Measurements from ENCODE around the gene MS4A10.
"Not testable (repeated sequence)": the region's sequence is repeated elsewhere in the genome, so short reads cannot be mapped to it uniquely, and the experiment has no call there.

Gene MS4A10

DNA sequence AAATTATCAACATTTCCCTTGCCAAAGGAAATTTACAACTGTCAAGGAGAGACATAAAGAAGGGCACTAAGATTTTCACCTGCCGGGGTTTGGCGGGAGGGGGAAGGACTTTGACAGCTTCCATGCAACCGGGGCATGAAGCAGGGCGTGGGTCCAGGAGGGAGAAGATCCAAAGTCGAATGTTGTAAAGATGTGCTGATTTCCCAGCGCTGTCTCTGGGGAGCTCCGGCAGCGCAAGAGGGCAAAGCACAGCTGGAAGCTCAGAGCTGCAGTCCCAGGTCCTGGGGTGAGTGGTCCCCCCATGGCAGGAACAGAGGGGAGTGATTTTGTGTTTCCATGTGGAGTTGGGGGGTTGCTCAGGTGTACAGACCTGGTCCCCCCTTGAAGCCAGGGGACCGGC, at the start of gene MS4A10:
TSS of gene MS4A10 (plus strand) at position 198 of the 400 bp plus-strand sequence. CDS start 5,003 bp downstream, outside the sequence.
- no peak for DNase-seq

DNA sequence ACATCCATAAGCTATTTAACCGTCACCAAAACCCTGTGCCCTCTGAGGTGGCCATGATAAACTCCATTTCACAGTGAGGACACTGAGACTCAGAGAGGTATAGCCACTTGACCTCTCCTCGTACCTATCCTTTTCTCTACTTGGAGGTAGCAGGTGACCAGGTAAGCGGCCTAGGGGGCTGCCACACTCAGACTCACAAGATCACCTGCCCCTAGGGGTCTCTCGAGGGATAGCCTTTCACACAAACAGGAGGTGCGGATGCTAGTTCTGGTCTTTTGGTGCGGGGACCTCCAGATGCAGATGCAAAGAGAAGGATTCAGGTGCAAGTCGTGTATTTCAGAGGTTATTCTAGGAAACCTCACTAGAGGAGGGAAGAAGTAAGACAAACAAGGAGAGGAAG, 46.0 kb upstream of the MS4A10 start:
- DNase-seq, result no peak

DNA sequence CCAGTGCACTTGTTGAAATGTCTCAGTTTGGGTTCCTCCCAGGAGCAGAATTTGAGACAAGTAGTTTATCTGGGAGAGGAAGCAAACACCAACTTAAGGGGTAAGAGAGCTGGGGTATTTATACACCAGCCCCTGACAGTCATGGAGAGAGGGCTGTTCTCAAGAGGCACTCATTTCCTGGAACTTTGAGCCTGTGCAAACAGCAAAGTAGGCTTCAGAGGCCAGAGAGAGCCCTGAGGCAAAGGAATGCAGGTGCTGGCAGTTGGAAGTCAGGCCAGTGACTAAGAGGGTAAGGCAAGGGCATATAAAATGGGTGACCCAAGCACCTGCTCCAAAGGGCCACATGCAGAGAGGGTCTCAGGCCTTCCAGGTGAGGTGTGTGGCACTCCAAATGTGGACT, 44.6 kb upstream of the MS4A10 start:
- no peak for DNase-seq

DNA sequence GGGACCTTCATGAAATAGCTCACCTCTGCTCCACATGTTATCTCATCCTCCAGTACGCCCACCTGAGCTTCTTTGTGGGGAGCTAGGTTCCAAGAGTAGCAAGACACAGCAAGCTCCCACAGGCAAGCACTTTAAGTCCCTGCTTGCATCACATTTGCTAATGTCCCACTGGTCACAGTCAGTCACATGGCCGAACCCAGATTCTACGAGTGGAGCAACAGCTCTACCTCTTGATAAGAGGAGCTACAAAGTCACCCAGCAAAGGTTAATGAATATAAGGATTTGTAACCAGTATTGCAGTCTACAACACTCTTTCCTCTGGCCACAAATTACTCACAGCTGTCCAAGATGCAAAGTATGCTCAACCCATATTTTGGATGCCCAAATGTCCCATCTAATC, 43.7 kb upstream of the MS4A10 start:
- DNase-seq, result no peak

DNA sequence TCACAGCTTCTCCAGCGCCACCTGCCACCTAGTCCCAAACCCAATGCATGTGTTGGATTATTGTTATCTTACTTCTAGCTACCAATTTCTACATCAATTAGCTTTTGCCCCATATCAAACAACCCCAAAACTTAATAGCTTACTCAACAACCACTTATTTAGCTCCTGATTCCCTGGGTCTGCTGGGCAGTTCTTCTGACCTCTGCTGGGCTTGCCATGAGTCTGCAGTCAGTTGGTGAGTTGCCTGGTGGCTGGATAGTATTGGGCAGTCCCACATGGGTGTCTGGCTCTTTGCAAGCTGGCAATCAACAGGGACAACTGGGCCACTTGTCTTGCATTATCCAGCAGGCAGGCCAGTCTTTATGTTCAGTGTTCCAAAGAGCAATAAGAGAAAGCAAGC, 42.1 kb upstream of the MS4A10 start:
- no peak for DNase-seq

DNA sequence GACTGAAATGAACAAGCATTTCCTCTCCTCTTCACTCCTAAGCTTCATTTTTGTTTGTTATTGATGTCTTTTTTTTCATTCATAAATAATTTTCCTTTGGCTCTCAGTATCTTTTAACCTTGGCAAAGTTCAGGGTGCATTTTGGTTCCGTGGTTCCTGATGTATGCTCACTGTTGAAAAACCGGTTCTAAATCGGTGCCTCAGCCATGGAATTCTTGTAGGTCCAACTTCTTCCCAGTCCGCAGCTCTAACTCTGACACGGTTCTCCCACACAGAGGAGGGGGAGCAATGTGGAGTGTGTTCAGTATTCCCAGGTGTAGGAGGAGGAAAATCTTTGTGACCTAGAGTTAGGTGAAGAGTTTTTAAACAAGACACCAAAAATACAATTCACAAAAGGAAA, 41.0 kb upstream of the MS4A10 start:
- DNase-seq, result no peak

DNA sequence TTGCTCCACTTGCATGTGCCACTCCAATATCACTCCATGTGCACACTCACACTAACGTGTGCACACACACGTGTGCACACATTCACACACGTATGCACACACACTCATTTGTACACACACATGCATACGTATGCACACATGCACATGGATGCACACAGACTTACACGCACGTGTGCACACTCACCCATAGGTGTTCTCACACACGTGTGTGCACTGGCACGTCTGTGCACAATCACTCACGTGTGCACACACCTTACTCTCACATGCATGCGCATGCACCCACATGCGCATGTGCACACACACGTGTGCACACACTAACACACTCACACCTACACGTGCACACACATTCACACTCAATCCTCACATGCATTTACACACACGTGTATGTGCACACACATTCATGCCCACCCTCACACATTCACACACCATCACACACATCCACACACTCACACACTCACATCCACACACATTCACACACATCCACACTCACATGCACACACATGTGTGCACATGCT, 37.7 kb upstream of the MS4A10 start:
- DNase-seq, result no peak

DNA sequence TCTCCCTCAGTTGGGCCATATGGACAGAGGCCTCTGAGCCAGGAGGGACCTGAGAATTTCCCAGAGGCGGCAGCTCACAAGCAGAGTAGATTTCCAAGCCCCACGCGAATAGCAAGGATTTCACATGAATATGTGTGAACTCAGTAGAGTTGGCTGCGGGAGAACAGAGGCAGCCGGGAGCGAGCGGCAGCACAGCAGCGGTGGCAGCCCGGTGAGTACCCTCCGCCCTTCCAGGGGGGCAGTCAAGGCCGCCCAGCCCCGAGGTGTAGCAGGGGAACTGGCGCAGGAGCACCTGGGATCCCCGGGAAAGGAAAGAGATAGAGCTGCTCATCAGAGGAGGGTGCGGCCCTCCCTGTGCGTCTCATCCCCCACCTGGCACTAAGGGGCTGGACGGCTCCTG, 36.9 kb upstream of the MS4A10 start:
- DNase-seq, result no peak

DNA sequence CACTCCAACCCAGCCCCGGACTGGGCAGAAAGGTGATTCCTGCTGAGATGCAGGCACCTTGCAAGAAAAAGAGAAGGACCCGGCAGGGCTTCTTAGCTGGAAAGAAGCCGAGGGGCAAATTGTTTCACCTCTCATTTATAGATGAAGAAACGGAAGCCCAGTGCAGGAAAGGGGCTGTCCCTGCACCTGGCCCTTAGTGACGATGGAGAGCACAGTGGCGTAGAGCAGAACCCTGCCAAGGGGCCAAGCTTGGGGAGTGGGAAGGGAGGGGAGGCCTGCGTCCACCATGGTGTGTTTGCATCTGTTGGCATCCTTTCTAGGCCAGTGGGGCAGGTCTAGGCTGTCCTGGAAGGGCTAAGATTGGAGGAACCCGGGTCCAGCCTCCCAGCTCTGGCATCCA, 36.3 kb upstream of the MS4A10 start:
- no peak for DNase-seq

DNA sequence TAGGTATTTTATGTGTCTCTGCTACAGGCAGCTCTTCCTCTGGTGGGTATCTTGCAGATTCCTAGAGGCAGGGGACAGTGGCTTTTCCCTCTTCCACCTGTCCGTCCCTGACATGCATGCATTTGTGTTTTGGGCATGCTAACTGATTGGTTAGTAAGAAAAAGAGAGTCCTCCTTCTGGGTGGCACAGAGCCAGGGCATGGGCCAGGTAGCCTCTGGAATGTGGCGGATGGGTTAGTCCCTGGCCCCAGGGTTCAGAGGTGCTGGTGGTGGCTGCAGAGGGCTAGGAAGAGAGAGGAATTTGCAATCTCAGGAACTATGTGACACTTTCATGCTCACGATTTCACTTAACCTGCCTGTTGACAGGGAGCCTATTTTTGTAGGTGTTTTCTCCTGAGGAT, 34.2 kb upstream of the MS4A10 start:
- no peak for DNase-seq

DNA sequence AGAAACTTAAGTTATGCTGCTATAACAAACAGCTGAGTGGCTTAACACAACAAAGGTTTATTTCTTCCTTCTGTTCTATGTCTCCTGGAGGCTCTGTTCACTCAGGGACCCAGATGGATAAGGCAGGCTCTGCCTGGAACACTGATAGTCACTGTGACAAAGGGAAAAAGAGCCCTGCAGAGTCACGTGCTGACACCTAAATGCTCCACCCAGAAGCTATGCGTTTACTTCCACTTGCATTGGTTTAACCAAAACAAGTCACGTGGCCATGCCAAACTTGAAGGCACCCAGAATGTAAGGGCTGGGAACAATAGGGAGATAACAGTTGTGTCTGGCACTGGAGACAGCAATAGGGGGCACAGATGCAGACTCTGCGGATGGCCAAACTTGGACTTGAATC, 31.8 kb upstream of the MS4A10 start:
- DNase-seq, result no peak

DNA sequence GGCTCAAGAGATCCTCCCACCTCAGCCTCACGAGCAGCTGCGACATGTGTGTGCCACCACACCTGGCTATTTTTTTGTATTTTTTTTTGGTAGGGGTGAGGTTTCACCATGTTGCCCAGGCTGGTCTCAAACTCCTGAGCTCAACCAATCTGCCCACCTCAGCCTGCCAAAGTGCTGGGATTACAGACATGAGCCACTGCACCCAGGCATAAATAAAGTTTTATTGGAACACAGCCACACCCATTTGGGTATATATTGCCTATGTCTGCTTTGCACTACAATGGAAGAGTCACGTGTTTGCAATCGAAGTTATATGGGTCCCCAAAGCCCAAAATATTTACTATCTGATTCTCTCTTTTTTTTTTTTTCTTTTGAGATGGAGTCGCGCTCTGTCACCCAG, 30.2 kb upstream of the MS4A10 start:
- DNase-seq, result no peak

DNA sequence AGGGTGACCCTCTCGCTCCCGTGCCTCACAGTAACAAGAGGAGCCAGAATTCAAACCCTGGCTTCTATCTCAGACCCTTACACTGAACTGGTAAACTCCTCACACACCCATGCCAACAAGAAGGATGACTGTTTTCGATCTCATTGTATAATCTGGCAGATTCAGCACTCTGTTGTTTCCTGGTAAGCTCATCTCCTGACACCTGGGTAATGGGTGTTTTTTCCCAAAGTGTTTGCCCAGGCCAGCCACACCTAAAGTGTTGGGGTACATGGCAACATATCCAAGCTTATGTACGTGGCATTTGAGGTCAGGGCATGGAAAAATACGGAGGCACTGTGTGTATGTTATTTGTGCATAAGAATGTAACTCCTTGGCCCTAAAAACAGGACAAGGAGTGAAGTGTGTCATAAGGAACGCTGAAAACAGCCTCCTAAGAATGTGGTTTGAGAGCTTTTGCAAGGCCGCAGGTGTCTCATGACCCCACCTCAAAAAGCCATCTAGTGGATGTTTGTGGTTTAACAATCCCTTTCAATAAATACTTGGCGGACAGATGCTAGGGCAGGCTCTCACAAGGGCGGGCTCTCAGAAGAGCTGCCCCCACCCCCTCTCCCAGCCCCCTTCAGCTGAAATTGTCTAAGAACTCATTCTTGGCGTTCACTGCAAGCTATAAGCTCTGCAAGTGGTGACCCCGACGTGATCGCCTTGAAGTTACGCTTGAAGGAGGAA, 28.7 kb upstream of the MS4A10 start, which contains the start of gene MS4A15:
TSS of gene MS4A15 (plus strand) at position 561 of the 726 bp plus-strand sequence. CDS start 6,867 bp downstream, outside the sequence.
- no peak for DNase-seq

DNA sequence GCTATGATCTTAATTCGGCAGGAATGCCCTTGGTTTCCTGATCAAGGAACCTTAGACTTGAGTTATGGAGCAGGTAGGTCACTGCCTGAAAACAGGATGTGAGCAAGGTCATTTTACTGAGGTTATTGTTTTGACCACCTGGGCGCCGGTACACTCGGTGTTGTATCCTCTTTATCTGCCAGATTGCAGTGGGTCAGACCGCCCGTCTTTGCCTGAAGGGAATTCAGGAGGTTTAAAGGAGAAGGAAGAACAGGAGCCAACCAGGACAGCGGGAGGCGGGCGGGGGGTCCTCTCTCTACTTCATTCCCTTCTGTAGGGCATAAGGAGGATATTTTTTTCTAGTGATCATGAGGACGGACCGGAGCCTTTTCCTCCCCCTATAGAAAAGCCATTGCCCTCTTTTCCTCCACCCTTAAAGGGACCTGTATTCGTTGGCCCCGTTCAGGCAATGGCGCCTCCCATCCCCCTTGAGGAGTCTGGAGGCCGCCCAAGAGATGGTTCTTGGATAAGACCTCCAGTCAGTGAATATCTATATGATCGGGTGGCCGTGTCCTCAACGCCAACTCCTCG, 27.8 kb upstream of the MS4A10 start:
- no peak for DNase-seq

DNA sequence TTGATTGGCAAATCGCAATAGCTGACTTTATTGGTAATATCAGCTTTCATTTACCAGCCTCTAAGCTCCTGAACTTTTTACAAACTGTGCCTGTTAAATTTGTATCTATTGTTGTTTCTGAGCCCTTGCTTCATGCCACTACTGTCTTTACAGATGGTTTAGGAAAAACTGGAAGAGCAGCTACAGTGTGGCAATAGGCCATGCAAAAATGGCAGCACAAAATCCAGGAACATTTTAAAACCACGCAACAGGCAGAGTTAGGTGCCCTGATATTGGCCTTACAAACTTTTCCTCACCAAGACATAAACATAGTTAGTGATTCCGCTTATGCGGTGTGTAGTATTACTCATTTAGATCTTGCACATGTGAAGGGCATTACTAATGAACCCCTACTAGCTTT, 26.5 kb upstream of the MS4A10 start:
- not testable (repeated sequence) for DNase-seq

DNA sequence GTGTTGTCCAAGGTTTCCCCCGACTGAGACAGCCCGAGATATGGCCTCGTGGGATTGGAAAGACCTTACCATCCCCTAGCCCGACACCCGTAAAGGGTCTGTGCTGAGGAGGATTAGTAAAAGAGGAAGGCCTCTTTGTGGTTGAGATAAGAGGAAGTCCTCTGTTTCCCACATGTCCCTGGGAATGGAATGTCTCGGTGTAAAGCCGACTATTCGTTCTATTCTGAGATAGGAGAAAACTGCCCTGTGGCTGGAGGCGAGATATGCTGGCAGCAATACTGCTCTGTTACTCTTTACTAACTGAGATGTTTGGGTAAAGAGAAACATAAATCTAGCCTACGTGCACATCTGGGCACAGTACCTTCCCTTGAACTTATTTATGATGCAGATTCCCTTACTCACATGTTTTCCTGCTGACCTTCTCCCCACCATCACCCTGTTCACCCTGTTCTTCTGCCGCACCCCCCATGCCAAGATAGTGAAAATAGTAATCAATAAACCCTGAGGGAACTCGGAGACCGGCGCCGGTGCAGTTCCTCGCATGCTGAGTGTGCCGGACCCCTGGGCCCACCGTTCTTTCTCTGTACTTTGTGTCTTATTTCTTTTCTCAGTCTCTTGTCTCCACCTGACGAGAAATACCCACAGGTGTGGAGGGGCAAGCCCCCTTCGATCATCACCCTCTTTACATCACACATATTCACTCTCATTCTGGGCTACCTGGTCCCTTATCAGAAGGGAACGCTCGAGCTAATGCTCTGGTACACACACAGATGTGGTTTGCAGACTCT, 25.5 kb upstream of the MS4A10 start:
- DNase-seq, result not testable (repeated sequence)

DNA sequence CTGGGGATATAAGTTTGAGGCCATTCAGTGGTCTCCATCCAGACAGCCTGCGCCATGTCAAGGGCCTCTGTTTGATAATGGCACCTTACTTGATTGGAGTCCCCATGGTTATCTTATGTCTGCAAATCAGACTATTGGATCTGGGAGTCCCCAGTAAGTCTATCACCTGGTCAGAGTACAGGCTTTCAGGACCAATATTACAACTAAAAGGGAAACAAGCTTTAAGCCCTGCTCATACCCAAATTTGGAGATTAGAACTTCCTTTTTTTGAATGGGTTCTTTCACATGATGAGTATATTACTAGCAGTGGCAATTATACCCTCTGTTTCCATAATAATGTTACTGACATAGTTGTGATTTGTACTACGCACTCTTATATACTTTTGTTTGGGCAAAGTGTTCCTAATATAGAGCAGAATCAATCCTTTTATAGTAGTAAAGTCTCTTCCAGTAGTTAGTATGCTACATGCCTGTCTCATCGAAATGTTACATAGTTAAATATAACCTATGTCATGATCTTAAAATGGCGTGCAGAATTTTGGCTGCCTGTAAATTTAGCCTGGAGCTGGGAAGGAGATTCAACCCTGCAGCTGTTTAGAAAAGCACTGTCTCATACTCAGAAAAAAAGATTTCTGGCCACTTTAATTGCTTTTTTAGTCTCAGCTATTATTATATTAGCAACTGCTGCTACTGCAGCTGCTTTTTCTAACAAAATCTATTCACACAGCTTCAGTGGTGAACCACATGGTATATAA, 23.5 kb upstream of the MS4A10 start:
- DNase-seq, result no peak

DNA sequence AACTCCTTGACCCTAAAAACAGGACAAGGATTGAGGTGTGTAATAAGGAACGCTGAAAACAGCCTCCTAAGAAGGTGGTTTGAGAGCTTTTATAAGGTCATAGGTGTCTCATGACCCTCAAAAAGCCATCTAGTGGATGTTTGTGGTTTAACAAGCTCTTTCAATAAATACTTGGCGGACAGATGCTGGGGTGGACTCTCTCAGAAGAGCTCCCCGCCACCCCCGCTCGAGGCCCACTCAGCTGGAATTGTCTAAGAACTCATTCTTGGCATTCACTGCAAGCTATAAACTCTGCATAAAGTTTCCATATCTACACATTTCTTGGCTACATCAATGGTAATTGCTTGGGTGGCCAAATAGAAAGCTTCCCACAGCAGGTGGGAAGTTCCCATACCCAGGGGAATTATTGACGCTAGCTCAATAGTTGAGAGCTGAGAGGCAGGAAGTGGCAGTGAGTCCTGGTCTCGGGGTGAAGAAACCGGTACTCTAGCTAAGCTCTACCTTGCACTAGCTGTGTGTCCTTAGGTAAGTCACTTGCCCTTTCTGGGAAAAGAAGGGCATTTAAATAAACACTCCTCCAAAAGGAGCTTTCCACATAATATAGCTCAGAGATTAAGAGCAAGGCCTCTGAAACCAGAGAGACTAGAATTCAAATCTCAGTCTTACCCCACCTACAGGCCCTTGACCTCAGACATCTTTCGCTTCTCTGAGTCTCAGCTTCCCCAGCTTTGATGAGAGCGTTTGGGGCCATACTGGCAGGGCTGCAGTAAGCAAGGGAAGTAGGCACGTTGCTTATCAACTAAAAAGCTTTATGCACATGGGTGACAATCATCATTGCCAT, 22.1 kb upstream of the MS4A10 start:
- DNase-seq, result no peak

DNA sequence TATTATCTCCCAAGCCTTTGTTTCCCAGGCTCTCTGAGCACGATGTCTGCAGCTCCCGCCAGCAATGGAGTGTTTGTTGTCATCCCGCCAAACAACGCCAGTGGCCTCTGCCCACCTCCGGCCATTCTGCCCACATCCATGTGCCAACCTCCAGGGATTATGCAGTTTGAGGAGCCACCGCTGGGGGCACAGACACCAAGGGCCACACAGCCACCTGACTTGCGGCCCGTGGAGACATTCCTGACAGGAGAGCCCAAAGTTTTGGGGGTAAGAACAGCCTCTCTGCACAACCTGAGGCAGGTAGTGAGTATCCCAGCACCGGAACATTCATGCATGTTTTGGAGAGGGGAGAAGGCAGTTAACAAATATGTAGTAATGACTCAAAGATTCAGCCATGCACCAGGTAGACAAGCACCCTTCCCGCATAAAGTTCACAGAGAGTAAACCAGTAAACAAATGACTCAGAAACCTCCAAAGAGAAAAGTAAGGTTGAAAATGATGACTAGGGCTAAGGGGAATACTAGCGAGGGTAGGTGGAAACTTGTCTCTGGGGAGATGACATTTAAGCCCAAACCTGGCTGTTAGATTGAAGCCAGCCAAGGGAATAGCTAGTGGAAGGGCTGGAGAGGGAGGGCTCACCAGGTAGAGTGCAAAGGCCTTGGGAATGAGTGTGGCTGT, 21.3 kb upstream of the MS4A10 start:
- DNase-seq, result no peak

DNA sequence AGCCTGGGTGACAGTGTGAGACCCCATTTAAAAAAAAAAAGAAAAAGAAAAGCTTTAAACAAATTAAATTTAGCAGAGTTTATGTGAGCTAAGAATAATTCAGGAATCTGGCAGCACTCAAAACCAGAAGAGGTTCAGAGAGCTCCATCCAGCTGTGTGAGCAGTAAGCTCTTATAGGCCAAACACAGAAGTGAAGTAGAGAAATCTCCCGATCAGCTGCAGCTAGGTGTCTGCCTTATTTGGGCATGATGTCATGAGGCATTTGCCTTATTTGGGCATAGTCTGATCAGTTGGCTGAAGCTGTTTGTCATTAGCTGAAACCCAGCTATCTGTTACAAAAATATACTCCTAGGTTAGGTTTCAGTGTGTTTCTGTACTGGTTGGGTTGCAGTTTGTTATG, 20.3 kb upstream of the MS4A10 start:
- no peak for DNase-seq

DNA sequence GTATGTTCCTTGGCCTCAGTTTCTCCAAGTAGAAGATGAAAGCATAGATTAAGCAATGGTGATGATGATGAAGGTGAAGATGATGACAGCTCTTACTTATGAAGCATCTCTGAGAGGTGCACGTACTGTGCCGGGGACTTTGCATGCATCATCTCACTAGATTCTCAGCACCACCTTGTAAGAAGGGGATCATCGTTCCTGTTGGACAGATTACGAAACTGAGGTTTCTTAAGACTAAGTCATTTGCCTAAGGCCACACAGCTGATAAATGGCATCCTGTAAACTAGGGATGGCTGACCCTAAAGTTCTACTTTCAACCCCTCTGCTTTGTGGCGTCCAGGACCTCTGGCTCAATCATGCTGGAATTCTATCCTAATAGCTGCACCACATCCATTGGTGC, 19.8 kb upstream of the MS4A10 start:
- DNase-seq, result no peak

DNA sequence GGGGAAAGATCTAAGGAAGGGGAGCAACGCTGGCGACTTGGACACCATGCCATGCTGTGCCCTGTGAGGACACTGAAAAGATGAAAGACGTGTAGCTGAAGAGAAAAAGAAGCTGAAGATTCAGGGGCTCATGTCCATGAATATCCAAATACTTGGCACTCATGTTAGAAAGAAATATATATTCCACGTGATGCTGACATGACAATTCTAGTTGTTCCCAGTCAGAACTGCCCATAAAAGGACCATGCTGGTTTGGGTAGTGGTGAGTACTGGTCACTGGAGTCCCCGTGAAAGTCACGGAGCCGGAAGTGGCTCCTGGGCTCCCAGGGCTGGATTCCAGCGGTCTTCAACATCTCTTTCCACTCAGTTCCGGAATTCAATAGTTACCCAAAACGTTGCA, 18.6 kb upstream of the MS4A10 start:
- no peak for DNase-seq
